HUDEP-2 (cell line): ENCODE measurements around the gene TDRD7.

Experiments used
- DNase-seq, 76 experiments: peaks; one replicate each; lab custom pipeline; 2025; ENCODE audit not compliant: unreplicated experiment in 76 of 76; lab: John Stamatoyannopoulos, UW

The TDRD7 gene

DNA sequence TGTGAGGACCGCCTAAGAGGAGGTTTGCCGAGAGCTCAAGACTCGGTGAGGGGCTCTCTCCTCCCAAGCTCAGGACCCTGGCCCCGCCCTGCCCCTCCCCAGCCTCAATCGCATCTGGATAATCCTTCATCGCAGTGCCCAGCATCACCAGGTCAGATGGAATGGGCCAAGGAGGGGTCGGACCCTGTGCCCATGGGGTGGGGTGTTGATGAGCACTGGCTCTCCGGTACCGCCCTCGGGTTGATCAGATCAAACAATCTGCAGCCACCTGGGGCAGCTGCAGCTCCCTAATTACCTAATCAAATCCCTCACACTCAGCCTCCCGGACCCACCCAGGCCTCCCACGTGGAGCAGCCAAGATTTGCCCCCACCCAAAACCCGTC is 24.4 kb upstream of the TDRD7 start:
- no peak for DNase-seq

DNA sequence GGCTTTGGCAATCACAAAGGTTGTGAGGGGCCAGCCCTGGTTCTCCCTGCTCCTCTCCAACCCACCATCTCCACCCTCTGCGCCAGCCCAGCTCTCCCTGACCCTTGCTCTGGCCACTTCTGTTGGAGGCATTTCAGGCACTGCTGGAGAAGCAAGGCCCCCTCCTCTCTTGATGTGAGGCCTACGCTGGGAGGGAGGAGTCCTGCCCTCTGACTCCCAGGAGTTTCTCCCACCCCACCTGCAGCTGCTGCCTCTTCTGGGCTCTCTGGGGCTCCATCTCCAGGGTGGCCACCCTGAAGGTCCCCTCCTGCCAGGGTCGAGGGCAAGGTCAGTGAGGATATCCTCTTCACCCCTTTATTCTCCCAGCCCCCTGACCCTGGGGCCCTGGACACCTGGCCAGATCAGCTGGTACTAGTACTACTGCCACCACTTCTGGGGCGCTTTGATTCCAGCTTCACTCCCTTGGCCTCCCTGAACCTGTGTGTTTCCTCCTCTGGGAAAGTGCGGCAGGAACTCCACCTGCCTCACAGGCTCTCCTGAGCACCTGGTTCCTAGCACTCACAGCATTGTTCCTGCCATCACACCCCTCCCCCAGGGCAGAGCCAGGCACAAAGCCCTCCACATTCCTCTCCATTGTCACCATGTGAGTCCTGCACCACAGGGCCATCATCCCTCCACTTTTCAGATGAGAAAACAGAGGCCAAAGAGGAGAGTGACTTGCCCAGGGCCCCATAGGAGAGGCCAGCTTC is 23.8 kb upstream of the TDRD7 start:
- DNase-seq: no peak

DNA sequence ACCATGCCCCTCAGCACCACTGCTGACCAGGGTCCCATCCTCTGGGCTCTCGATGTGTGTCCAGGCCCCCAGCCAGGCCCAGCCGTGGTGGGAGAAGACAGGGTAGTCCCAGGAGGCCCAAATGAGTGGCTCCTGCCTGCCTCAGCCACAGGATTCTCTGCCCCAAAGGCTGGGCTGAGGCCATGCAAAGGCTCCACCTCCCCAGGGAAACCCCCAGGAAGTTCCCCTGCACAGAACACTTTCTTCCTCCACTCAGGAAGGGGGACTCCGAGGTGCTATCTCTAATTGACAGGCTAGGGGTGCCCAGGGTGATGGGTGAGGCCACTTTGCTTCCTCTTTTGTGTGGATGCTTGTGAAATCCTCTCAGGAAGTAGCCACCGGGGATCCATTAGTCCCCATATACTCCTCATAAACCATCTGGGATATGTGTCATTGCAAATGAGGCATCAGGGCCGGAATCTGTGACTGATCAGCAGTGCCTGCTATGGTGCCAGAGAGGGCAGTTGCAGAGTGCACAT is 23.1 kb upstream of the TDRD7 start:
- DNase-seq: no peak

DNA sequence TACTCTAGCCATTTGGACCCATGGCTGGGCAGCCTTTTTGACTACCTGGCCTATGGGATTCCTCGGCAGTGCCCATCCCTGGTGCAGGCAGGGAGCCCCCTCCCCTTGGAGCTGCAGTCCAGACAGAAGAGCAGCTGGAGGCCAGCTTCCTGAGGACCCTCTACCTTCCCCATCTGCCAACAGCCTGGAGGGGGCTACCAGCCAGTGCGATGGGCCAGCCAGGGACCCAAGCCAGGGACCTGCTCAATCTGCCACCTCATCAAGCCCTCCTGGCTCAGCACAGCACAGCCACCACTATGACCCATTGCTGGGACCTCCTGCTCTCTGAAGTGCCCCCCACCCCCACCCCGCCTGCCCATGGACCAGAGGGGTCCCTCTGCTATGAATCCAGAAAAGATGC is 22.6 kb upstream of the TDRD7 start:
- no peak for DNase-seq

DNA sequence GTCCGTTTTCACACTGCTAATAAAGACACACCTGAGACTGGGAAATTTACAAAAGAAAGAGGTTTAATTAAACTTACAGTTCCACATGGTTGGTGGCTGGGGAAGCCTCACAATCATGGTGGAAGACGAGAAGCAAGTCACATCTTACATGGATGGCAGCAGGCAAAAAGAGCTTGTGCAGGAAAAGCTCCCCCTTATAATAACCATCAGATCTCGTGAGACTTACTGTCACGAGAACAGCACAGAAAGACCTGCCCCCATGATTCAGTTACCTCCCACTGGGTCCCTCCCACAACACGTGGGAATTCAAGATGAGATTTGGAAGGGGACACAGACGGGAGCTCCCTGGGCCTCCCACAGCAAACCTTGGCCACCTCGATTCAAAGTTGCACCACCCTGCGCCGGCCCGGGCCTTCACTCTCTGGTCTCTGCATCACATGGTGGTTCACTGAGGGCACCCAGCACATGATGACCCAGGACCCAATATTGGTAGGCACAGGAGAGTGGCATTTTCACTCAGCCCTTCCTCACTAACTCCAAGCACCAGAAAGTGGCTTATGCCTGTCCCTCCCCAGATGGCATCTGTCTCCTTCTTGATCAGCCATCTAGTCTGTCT is 21.0 kb upstream of the TDRD7 start:
- no peak for DNase-seq

DNA sequence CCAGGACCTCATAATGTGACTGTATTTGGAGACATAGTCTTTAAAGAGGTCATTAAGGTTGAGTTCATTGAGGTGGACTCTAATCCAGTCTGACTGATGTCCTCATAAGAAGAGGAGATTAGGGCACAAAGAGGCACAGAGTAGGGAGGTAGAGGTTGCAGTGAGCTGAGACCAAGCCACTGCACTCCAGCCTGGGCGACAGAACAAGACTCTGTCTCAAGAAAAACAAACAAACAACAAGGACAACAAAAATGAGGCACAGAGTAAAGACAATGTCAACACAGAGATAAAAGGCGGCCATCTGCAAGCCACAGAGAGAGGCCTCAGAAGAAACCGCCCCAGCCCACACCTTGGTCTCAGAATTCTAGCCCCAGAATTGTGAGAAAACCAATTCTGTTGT is 17.0 kb upstream of the TDRD7 start:
- DNase-seq: no peak

DNA sequence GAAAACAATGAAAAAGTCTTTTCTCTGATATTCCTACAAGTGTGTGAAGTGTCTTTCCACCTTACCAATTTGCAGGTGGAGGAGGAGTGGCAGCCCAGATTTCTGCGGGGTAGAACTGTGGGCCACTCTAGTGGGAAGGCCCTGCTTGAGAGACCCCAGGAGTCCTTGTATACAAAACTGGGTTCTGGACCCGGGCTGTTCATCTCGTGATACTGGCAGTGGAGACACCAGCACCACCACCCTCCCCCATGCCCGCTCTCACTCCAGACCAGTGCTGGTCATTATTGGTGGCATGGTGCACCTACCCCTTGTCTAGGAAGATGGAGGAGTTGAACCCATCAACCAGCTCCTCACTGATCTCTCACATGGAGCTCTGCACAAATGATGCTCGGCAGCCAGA is 16.2 kb upstream of the TDRD7 start:
- DNase-seq: no peak

DNA sequence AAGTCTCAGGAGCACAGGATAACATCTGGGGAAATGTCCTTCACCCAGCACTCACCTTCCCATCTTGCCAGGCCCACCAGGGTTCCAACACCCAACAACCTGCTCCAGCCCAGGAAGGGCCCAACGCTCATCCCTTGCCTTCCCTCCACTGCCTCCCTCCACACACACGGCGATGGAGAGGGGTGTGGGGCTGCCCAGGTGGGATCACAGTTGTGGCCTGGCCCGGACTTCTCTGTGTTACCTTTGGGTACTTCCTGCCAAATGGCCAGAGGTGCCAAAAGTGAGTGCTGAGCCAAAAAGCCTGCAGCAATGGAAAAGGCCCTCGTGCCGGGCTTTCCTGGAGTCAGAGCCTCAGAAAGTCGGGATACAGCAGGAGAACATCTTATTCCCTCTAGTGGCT is 15.6 kb upstream of the TDRD7 start:
- DNase-seq: no peak

DNA sequence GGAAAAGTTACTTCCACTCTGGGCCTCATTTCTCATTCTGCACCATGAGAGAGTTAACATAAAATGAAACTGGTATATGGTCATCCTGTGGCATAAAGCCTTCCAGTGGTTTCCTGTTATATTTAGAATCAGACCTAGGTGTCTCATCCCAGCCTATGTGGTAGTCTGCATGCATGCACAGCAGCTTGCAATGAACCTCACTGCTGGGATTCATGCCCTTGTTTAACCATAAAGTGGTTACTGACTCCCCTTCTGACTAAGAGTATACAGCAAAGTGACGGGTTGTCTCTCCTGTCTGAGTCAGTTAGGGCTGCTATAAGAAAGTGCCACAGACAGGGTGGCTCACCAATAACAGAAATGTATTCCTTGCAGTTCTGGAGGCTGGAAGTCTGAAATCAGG is 14.7 kb upstream of the TDRD7 start:
- DNase-seq: no peak

DNA sequence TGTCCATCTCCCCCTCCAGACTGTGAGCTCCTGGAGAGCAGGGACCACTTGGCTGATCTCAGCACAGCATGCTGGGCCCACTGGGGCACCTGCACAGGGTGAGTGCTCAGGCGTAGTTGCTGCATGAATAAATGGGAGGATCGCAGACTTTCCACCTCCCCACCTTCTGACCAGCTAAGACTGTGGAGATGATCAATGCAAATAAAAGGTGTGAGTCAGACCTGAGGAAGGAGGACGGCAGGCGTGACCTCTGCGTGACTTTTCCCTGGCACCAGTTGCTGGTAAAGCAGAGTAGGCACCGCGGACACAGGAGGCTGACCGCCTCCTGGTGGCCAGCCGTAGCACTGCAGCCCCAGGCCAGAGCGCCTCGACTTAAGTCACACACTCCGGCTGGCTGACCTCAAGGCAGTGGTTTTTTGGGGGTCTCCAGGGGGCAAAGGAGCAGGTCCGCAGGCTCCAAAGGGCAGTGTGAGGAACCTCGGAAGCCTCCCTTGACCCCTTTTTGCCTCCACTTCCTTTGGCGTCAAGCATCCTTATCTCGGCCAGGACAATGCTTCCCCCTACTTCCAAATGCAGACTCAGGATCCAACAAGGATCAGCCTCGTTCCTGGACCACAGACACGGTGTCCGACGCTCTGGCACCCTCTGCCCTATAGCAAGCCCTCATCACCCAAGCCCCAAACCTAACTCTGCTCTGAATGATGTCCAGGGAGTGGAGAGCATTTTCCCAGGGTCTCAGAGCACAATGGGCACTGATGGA is 12.7 kb upstream of the TDRD7 start:
- peak in 57 of 76 experiments; percentile 6 to 69 (median 33) for DNase-seq

DNA sequence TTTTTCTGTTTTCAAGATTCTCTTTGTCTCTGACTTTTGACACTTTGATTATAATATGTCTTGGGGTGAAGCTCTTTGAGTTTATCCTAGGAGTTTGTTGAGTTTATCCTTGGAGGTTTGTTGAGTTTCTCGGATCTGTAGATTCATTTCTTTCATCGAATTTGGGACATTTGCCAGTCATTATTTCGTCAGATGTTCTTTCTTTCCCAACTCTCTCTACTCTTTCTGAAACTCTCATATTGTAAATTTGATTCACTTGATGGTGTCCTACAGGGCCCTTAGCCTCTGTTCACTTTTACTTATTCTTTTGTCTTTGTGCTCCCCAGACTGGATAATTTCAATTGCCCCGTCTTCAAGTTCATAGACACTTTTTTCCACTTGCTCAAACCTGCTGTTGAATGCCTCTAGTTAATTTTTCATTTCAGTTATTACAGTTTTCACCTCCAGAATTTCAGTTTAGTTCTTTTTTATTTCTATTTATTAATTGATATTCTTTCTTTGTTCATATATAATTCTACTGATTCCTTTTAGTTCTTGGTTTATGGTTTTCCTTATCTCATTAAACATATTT is 8.1 kb upstream of the TDRD7 start:
- DNase-seq: no peak

DNA sequence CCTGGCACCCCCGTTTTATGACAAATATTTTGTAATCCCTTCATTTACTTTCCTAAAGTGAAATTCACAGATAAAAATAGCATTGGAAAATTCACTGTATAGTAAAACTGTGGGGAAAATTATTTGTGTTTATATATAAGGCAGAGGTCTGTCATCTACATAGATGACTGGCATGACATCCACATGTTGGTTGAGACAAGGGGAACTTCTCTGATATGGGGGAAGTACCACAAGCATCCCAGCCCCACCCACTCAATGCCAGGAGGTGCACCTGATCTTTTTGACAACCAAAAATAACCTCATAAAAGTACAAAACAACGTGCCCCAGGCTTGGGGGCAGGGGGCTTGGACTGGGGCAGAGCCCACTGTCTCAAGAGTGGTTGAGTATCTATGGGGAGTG is 6.3 kb upstream of the TDRD7 start:
- DNase-seq: no peak

DNA sequence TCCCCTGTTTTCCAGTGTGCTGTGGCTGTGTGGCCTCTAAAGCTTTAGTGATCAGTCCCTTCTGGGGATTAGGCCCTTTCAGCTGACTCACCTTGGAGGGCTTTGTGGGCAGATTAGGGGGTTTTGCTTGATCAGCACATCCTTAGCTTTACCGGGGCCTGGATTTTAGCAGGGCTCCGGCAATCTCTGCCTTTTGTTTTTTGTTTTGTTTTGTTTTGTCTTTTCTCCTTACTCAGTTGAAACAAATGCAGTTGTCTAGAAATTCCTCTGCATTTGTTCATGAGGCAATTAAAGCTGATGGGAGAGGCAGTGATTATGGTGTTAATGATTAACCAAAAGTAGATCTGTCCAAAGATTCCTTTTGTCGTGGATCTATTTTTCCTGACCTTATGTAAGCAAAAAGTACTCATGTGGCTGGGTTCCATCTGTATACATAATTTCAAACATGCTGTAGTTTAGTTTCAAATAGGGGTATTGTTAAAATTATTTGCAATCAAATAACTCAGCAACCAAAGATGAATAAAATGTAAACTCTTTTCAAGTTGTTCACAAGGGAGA is 5.2 kb upstream of the TDRD7 start:
- no peak for DNase-seq

DNA sequence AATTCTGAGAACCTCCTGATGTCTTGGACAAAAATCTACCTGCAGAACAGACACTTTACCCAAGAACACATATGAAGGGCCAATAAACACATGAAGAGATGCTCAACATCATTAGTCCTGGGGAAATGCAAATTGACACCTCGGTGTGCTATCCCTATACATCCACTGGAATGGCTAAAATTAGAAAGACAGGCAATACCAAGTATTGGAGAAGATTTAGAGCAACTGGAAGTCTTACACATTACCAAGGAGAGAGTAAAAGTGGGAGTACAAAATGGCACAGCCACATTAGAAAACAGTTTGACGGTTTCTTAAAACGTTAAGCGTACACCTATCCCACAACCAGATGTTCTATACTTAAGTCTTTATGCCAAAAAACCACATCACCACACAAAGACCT is 3.3 kb upstream of the TDRD7 start:
- no peak for DNase-seq

DNA sequence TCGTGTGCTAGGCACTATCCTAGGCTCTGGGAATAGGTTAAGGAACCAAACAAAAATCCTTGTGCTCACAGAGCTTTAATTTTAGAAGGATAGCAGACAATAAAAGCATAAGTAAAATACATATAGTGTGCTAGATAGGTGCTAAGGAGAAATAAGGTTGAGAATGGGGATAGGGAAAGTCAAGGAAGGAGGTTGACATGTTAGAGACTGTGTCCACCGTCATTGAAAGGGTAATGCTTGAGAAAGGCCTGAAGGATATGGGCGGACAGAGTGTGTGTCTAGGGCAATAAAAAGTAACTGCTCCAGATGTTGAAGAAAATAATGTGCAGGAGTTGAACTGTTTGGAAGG is 482 bp upstream of the TDRD7 start:
- no peak for DNase-seq

DNA sequence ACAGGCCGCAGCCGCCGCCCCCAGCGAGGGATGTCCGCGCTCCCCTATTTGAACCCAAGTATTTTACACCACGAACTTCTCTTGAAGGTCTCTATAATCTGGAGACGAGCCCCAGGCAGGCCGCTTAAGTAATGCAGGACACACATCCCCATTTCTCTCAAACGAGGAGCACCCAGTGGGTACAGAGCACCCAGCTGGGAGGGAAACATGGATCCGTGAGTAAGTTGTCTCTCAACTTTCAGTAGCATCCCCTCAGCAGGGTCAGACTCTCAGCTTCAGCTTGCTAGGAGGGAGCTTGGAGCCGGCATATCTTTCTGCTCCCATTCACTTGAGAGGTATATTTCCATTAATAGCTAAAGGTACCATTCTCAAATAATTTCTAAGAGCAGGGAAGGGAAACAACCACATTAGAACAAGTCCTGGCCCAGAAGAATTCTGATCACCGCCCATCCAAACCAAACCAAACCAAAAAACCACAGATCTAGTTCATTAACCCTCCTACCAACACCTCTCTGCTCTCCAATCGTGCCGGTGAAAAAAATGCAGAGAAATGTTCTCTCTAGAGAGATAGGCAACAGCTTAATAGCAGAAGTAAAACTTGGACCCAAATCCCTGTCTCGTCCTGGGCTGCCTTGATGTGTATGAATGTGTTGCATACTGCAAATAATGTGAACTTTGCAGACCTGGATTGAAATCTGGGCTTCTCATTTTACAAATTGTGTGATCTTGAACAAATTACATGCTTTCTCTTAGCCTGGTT is 910 bp downstream of the TDRD7 start:
- DNase-seq: no peak

DNA sequence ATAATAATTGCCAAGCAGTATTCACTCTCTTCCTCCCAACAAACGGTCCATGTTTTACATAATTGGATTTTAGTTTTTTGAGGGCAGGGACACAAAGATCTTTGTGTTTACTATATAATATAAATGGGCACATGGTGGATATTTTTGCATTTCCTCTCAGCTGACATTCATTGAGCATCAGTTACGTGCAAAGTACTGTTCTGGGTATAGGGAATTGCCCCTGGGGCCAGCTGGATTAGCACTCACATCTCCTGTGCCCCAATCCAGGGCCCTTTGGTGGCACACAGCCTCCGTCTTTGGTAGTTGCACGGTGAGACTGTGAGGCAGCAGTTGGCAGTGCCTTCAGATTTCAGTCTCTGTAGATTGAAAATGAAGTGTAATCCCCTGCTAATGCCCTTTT is 1.6 kb downstream of the TDRD7 start:
- no peak for DNase-seq

DNA sequence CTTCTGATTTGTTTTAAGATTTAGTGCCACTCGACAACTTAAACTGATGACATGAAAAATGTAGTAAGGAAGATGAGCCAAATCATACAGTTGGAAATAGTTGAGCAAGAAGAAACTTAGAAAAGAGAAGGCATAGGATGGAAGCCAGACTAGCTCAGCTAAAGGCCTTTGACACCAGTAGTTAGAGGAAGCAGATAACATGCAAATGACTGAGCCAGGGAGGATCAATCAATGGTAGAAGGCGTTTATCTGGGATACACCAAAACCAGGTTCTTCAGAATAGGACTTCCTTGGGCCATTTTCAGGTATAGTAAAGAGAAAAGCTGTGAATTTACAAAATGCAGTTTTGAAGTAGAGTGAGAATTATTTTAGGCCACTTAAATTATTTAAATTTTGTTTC is 3.2 kb downstream of the TDRD7 start:
- no peak for DNase-seq

DNA sequence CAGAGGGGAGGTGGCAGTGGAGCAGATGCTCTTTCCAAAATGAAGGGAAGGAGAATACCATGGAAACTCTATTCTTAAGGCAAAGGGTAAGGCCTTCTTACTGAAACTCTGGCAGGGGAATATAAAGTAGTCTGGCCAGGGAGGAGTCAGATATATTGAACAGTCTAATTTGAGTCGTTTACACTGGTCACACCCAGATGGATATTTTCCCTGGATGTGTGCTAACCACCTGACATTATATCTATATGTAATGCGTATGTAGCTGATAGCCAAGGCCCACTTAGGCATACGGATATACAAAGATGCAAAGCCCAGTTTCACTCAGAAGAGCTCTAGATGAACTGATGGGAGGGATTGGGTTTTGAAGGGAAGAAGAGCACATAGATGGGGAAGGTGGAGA is 7.0 kb downstream of the TDRD7 start:
- no peak for DNase-seq

DNA sequence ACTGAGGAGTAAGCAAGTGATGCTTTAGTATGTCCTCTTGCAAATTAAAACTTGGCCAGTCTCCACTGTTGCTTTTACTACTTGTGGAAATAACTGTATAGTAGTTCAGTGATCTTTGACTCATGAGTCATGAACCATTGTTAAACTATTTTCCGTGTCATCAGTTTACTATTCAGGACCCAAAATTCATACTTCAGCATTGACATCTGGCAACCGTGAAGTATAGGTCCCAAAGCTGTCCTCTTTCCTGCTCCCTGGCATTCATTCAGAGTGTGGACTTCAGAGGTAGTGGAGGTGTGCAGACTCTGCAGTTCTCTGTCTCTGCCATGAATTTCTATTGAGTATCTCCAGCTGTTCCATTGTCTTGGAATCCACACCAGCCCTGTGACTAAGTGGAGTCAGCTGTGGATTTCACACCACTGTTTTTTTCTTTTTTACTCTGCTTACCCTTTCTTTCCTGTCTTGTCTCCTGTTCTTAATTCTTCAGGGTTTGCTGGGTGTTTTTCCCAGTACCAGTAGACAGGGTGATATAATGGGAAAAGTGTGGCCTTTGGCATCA is 7.5 kb downstream of the TDRD7 start:
- no peak for DNase-seq
